Endothelial cell of umbilical vein (primary cell): ENCODE results near the gene AACS. TPM values are rescaled to one million over a fixed set of nuclear protein-coding genes. Genes with fewer than 3 reads are reported as not detected.

Experiments used
- BruUV-seq: library from RNA; stranded (reverse); fragments of 400-500 nt; replicated peaks from 2 replicates; lab custom pipeline; 2021; lab: Mats Ljungman, UMichigan
- CTCF ChIA-PET: fragments of 300-600, 350-600 bp; sonication (Branson Sonifier 250); formaldehyde crosslinking; loops from one replicate; lab custom pipeline; 2021; ENCODE audit warnings: antibody characterized with exemption, inconsistent platforms; lab: Charles Lee
- POLR2A ChIA-PET: fragments of 300-600, 350-600 bp; sonication (Branson Sonifier 250); formaldehyde crosslinking; loops from one replicate; lab custom pipeline; 2021; ENCODE audit warnings: antibody characterized with exemption, inconsistent platforms; lab: Charles Lee
- DNase-seq: peaks from one replicate; pipeline ENCODE4 v3.0.0-alpha.2; 2011; ENCODE audit warnings: low read depth, low spot score
- FAIRE-seq: peaks from 2 replicates; lab custom pipeline; 2011; peaks lifted over from hg19 to GRCh38; lab: Jason Lieb, UNC
- H2AFZ ChIP-seq: 2 replicates; pipeline ENCODE4 v1.6.0; 2012; ENCODE audit warnings: low read depth, low read length, control low read depth, inconsistent platforms
- H3K27ac ChIP-seq: 2 replicates; pipeline ENCODE4 v1.5.1; 2011; ENCODE audit warnings: low read depth, mild to moderate bottlenecking, control low read depth, low read length, moderate library complexity; ENCODE audit not compliant: insufficient read depth
- H3K27me3 ChIP-seq, 2 experiments: 2 replicates each; pipeline versions ENCODE4 v1.6.0 to v1.6.1; 2011; ENCODE audit warnings: low read length in 2 of 2, mixed read lengths in 1 of 2; ENCODE audit not compliant: control insufficient read depth in 2 of 2, insufficient read depth in 2 of 2
- H3K36me3 ChIP-seq, 2 experiments: 2 replicates in 1 of 2; 3 replicates in 1 of 2; pipeline ENCODE4 v1.5.1; 2011; ENCODE audit warnings: low read length in 2 of 2, mild to moderate bottlenecking in 1 of 2, moderate library complexity in 1 of 2; ENCODE audit not compliant: control insufficient read depth in 2 of 2, insufficient read depth in 2 of 2; ENCODE audit errors: extremely low read depth in 1 of 2
- H3K4me1 ChIP-seq: 3 replicates; pipeline ENCODE4 v1.5.1; 2011; ENCODE audit warnings: mild to moderate bottlenecking, low read length; ENCODE audit not compliant: control insufficient read depth, insufficient read depth; ENCODE audit errors: extremely low read depth
- H3K4me2 ChIP-seq: 2 replicates; pipeline ENCODE4 v1.6.1; 2011; ENCODE audit warnings: low read length, control low read depth, mixed read lengths; ENCODE audit not compliant: insufficient read depth
- H3K4me3 ChIP-seq, 3 experiments: fragments of 200-600 bp in 1 of 3; sonication (generic), shearing (Covaris generic) in 1 of 3; replicated peaks in 1 of 3; 2 replicates each; pipeline ENCODE4 v1.5.1; 2011 to 2016; ENCODE audit warnings: control low read depth in 3 of 3, low read length in 3 of 3, mild to moderate bottlenecking in 2 of 3, inconsistent platforms in 1 of 3, low read depth in 1 of 3, moderate library complexity in 1 of 3; ENCODE audit not compliant: insufficient read depth in 1 of 3
- H3K79me2 ChIP-seq: 2 replicates; pipeline ENCODE4 v1.6.0; 2012; ENCODE audit warnings: low read length, inconsistent platforms; ENCODE audit not compliant: control insufficient read depth, insufficient read depth
- H3K9ac ChIP-seq: replicated peaks from 2 replicates; pipeline ENCODE3; 2011; ENCODE audit warnings: low read length, control low read depth; ENCODE audit not compliant: insufficient read depth; ENCODE audit errors: extremely low read depth
- H3K9me1 ChIP-seq: replicated peaks from 3 replicates; pipeline ENCODE4 v1.6.0; 2011; ENCODE audit warnings: mild to moderate bottlenecking, low read length; ENCODE audit not compliant: control insufficient read depth, insufficient read depth; ENCODE audit errors: extremely low read depth
- H3K9me3 ChIP-seq: replicated peaks from 2 replicates; pipeline ENCODE4 v1.5.1; 2012; ENCODE audit warnings: low read length, inconsistent platforms; ENCODE audit not compliant: control insufficient read depth, insufficient read depth
- H4K20me1 ChIP-seq: replicated peaks from 2 replicates; pipeline ENCODE3; 2011; ENCODE audit warnings: mild to moderate bottlenecking, low read length; ENCODE audit not compliant: control insufficient read depth, insufficient read depth; ENCODE audit errors: extremely low read depth
- EZH2 ChIP-seq: IDR thresholded peaks from 2 replicates; pipeline ENCODE4 v1.6.1; 2012; ENCODE audit warnings: borderline replicate concordance, low read depth, mild to moderate bottlenecking, moderate library complexity, low read length, inconsistent platforms; ENCODE audit not compliant: severe bottlenecking
- FOS ChIP-seq: IDR thresholded peaks from 2 replicates; pipeline ENCODE4 v1.6.1; 2011; ENCODE audit warnings: mild to moderate bottlenecking, low read length, moderate library complexity, borderline replicate concordance; ENCODE audit not compliant: insufficient read depth
- GATA2 ChIP-seq: IDR thresholded peaks from 2 replicates; pipeline ENCODE4 v1.7.0; 2011; ENCODE audit warnings: low read depth, mild to moderate bottlenecking, moderate library complexity, mixed read lengths, low read length; ENCODE audit not compliant: insufficient read length, insufficient read depth
- JUN ChIP-seq: IDR thresholded peaks from 2 replicates; pipeline ENCODE4 v1.6.1; 2011; ENCODE audit warnings: borderline replicate concordance, low read depth; ENCODE audit not compliant: insufficient read length, insufficient read depth
- MYC ChIP-seq: IDR thresholded peaks from one replicate; pipeline ENCODE4 v1.6.1; 2011; ENCODE audit warnings: mild to moderate bottlenecking, low read depth, low read length
- POLR2A ChIP-seq: IDR thresholded peaks from 2 replicates; pipeline ENCODE4 v1.6.1; 2012; ENCODE audit warnings: low read depth, mild to moderate bottlenecking, control low read depth, low read length
- POLR2AphosphoS5 ChIP-seq: IDR thresholded peaks from 2 replicates; pipeline ENCODE4 v1.6.1; 2012; ENCODE audit warnings: low read depth, mild to moderate bottlenecking, control low read depth, low read length, moderate library complexity; ENCODE audit not compliant: insufficient read depth
- dilution Hi-C: fragments of 300-500 bp; cut with MboI; formaldehyde crosslinking; loops from one replicate; pipeline ENCODE4 v1.15.0; 2019; ENCODE audit warnings: low sequenced_read_pairs; ENCODE audit not compliant: extremely low pct_ligation_motif_present
- intact Hi-C: fragments of 100-400 bp; cut with micrococcal nuclease; formaldehyde crosslinking; loops from one replicate; pipeline ENCODE4 v1.10.0; 2022
- polyA plus RNA-seq, 4 experiments: library from polyadenylated mRNA; depleted of rRNA in 3 of 4; stranded (reverse) in 3 of 4; unstranded in 1 of 4; fragments of >200 nt; gene quantifications; 2 replicates each; pipeline versions ENCODE4 v1.2.1 to v1.2.3, GENCODE V29; 2011 to 2012; ENCODE audit warnings: missing spikeins in 1 of 4
- total RNA-seq: library from RNA; stranded (reverse); gene quantifications from 2 replicates; pipeline ENCODE4 v1.2.3, GENCODE V29; 2021
- TF ChIP-seq, protein P1 (sequence below): IDR thresholded peaks from 2 replicates; pipeline ENCODE4 v1.6.1; 2011; ENCODE audit not compliant: insufficient read depth, insufficient read length
- TF ChIP-seq, protein P2 (sequence below), 2 donors: IDR thresholded peaks; 1 replicate in 1 of 2; 2 replicates in 1 of 2; pipeline ENCODE4 v1.5.1; 2011; ENCODE audit warnings: low read length in 2 of 2, mild to moderate bottlenecking in 2 of 2, moderate library complexity in 2 of 2, control low read depth in 1 of 2, inconsistent platforms in 1 of 2, low read depth in 1 of 2; ENCODE audit not compliant: insufficient read depth in 1 of 2; ENCODE audit errors: extremely low read depth in 1 of 2

AACS gene
- total and polyA plus RNA-seq, 2 donors (not counting 3 experiments of a cell fraction or from before 2014, with no cell fraction given), result 34.7 to 40.3 TPM

DNA sequence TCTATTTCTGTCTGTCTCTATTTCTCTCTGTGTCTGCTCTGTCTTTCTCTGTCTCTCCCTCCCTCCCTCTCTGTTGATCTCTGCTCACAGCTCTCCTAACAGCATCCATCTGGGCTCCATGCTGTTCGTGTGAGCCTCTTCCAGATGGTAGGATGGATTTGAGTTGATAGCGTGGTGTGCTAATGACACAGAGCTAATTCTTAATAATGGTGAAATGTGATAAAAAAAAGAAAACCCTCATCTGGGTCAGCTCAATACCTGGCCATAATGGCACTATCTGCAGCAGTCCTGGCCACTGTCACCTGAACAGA is 96.4 kb downstream of the AACS start:
- no TSS peak for BruUV-seq
- no peak overlapping the region for H2AFZ ChIP-seq
- no peak for FAIRE-seq

More for the DNA sequence above, 96.4 kb downstream of the AACS start:
- intact Hi-C loops (no loop called here), dilution Hi-C loops (no loop called here)
- H3K27ac ChIP-seq, result no peak overlapping the region
- no peak for DNase-seq
- H3K9me3 ChIP-seq, result no peaks in the 10 kb centered on the region
- H3K9ac ChIP-seq, result no peak overlapping the region
- TF ChIP-seq FOS, result no peak
- no peak for TF ChIP-seq POLR2AphosphoS5
- no peak for TF ChIP-seq JUN
- no peak for TF ChIP-seq GATA2
- TF ChIP-seq, protein P1, sequence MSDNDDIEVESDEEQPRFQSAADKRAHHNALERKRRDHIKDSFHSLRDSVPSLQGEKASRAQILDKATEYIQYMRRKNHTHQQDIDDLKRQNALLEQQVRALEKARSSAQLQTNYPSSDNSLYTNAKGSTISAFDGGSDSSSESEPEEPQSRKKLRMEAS, result no peak
- TF ChIP-seq MYC, result no peak
- TF ChIP-seq EZH2, result no peak
- TF ChIP-seq, protein P2, sequence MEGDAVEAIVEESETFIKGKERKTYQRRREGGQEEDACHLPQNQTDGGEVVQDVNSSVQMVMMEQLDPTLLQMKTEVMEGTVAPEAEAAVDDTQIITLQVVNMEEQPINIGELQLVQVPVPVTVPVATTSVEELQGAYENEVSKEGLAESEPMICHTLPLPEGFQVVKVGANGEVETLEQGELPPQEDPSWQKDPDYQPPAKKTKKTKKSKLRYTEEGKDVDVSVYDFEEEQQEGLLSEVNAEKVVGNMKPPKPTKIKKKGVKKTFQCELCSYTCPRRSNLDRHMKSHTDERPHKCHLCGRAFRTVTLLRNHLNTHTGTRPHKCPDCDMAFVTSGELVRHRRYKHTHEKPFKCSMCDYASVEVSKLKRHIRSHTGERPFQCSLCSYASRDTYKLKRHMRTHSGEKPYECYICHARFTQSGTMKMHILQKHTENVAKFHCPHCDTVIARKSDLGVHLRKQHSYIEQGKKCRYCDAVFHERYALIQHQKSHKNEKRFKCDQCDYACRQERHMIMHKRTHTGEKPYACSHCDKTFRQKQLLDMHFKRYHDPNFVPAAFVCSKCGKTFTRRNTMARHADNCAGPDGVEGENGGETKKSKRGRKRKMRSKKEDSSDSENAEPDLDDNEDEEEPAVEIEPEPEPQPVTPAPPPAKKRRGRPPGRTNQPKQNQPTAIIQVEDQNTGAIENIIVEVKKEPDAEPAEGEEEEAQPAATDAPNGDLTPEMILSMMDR (IDR thresholded peaks at IDR 0.05; ENCODE audit: extremely low read depth in 1 of 2, insufficient read depth in 1 of 2, low read depth in 1 of 2, low read length in 2 of 2), result no peak
- no peak for TF ChIP-seq POLR2A
- no peaks in the 10 kb centered on the region for H3K9me1 ChIP-seq
- no peaks in the 10 kb centered on the region for H3K36me3 ChIP-seq
- H3K79me2 ChIP-seq, result no peaks in the 10 kb centered on the region
- no peaks in the 10 kb centered on the region for H4K20me1 ChIP-seq
- H3K4me2 ChIP-seq, result no peak overlapping the region
- no peaks in the 10 kb centered on the region for H3K4me1 ChIP-seq
- H3K27me3 ChIP-seq, result no peaks in the 10 kb centered on the region
- CTCF ChIA-PET, result interaction anchor here (1.1 kb wide), 1 partner anchor 22 kb away, joined by 4 read pairs; no protein-coding TSS in a partner anchor
- no peak overlapping the region for H3K4me3 ChIP-seq
- POLR2A ChIA-PET, result no interaction called here
